ENCODE results near the gene LPAR3. TPM values are rescaled to one million over a fixed set of nuclear protein-coding genes. Genes with fewer than 3 reads are reported as not detected.

The LPAR3 gene
- total RNA-seq, 2 experiments from 2014 or later = 0.58 to 0.81 TPM

DNA sequence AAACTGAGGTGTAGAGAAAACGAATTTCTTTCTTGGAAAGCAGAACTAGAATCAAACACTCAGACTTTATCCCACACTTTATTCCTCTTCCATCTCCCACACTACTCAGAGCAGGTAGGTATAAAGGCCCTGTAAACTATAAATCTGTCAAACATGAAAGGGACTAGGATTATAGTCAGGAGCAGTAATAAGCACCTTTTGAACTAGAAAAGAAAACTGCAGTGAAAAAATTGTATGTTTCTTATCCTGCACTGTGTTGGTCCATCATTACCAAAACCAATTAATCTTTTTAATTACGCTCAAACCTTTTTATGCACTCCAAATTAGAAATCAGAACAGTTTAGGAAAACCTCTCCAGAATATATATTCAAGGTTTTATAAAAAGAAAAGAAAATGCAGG is 47.6 kb downstream of the LPAR3 start:
- intact Hi-C loops (cut with micrococcal nuclease) = no loop called here
- POLR2A ChIA-PET = no interaction called here
- Mint-ChIP-seq H3K27me3 (no peaks in the 10 kb centered on the region), H3K9me3 (no peaks in the 10 kb centered on the region), H3K27ac (no peak overlapping the region), H3K4me3 (no peak overlapping the region), H3K36me3 (ENCODE audit: low read depth) (no peaks in the 10 kb centered on the region), H3K4me1 (ENCODE audit: low read depth) (peaks cover 12% of the 10 kb centered on the region)
- ATAC-seq = no peak
- DNase-seq = no peak
- CTCF ChIA-PET = interaction anchor here (1.5 to 1.7 kb wide), 3 partner anchors 11 to 91 kb away, joined by 3 to 5 read pairs (median 3); no protein-coding TSS in a partner anchor
- TF ChIP-seq CTCF (IDR thresholded peaks at IDR 0.05) = no peak

DNA sequence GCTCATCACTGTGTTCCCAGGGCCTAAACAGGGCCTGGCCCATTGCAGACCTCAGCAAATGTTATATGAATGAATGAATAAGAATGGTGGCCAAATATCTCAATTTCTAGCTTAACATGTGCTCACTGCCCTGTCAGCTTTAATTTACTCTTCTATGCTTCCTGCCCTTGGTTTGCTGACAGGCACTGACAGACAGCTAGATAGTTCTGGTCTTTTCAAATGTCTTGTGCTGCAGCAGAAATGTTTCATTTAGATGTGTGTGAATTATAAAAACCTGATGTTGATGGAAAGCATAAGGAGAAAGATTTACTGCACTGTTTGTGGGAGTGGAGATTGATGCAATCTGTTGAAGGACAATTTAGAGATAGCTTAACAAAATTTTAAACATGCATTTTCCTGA is 48.9 kb downstream of the LPAR3 start:
- H3K27ac Mint-ChIP-seq = no peak overlapping the region
- no peaks in the 10 kb centered on the region for H3K9me3 Mint-ChIP-seq
- ChIA-PET POLR2A (interaction anchor here (0.6 kb wide), 1 partner anchor 10 kb away, joined by 3 read pairs; no protein-coding TSS in a partner anchor), CTCF (interaction anchor here (1.3 kb wide), 2 partner anchors 10 to 14 kb away, joined by 4 read pairs; no protein-coding TSS in a partner anchor)
- no peaks in the 10 kb centered on the region for H3K27me3 Mint-ChIP-seq
- no peak overlapping the region for H3K4me3 Mint-ChIP-seq
- ATAC-seq (no peak), DNase-seq (no peak)
- no peaks in the 10 kb centered on the region for H3K36me3 Mint-ChIP-seq (ENCODE audit: low read depth)
- intact Hi-C loops (cut with micrococcal nuclease) = no loop called here
- H3K4me1 Mint-ChIP-seq (ENCODE audit: low read depth) = peaks cover 12% of the 10 kb centered on the region
- TF ChIP-seq CTCF (IDR thresholded peaks at IDR 0.05) = no peak

- ChIA-PET POLR2A (no interaction called here), CTCF (interaction anchor here (1.3 kb wide), 1 partner anchor 63 kb away, joined by 3 read pairs; no protein-coding TSS in a partner anchor)
- Mint-ChIP-seq H3K36me3 (ENCODE audit: low read depth) (no peaks in the 10 kb centered on the region), H3K4me1 (ENCODE audit: low read depth) (peaks cover 9% of the 10 kb centered on the region), H3K9me3 (no peaks in the 10 kb centered on the region), H3K27ac (no peak overlapping the region), H3K27me3 (no peaks in the 10 kb centered on the region), H3K4me3 (no peak overlapping the region)
- intact Hi-C loops (cut with micrococcal nuclease) = no loop called here
- no peak for DNase-seq
- no peak for TF ChIP-seq CTCF (IDR thresholded peaks at IDR 0.05)
- ATAC-seq = no peak
These were observed 50.2 kb downstream of the LPAR3 start for GRCh38 chr1:84842748-84843231.

- TF ChIP-seq CTCF (IDR thresholded peaks at IDR 0.05) = no peak
- no peak for ATAC-seq
- intact Hi-C loops (cut with micrococcal nuclease) = no loop called here
- Mint-ChIP-seq H3K36me3 (ENCODE audit: low read depth) (no peaks in the 10 kb centered on the region), H3K27me3 (no peaks in the 10 kb centered on the region), H3K27ac (no peak overlapping the region), H3K9me3 (no peaks in the 10 kb centered on the region), H3K4me1 (ENCODE audit: low read depth) (peaks cover 1% of the 10 kb centered on the region), H3K4me3 (no peak overlapping the region)
- no peak for DNase-seq
- ChIA-PET POLR2A (no interaction called here), CTCF (interaction anchor here (1.1 to 1.3 kb wide), 2 partner anchors 15 to 62 kb away, joined by 3 read pairs; no protein-coding TSS in a partner anchor)
These were observed 51.0 kb downstream of the LPAR3 start for GRCh38 chr1:84841971-84842370.

DNA sequence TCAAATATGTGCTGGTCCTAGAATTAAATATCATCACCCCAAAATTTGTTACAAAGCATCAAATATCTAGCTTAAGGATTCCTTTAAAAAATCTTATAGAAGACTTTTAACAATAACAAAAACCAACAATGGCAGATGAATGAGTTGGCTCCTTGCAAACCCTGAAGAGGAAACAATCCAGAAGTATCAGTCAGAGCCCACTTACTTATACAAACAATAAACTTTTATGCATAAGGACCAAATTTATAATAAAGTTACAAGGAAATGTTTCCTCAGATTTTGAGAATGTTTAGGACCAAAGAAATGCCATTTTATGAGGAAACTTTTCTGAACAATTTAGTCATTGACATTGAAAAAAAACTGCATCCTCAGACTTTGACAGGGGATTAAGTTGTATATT is 52.7 kb downstream of the LPAR3 start:
- intact Hi-C loops (cut with micrococcal nuclease) = no loop called here
- no peak overlapping the region for H3K4me3 Mint-ChIP-seq
- H3K9me3 Mint-ChIP-seq = no peaks in the 10 kb centered on the region
- ChIA-PET CTCF (interaction anchor here (1.2 to 1.8 kb wide), 3 partner anchors 58 to 95 kb away, joined by 4 to 6 read pairs (median 5); no protein-coding TSS in a partner anchor), POLR2A (no interaction called here)
- H3K27ac Mint-ChIP-seq = no peak overlapping the region
- ATAC-seq (no peak), DNase-seq (no peak)
- H3K27me3 Mint-ChIP-seq = no peaks in the 10 kb centered on the region
- no peak for TF ChIP-seq CTCF (IDR thresholded peaks at IDR 0.05)
- H3K4me1 Mint-ChIP-seq (ENCODE audit: low read depth) = no peaks in the 10 kb centered on the region
- no peaks in the 10 kb centered on the region for H3K36me3 Mint-ChIP-seq (ENCODE audit: low read depth)
